Lower leg skin (tissue), 3 donors: Measurements from ENCODE around the gene RAF1.

Source experiments
- CTCF ChIP-seq, 3 donors: fragments of 450-650 bp; IDR thresholded peaks; one replicate each; pipeline ENCODE4 v1.5.1; 2016; ENCODE audit warnings: antibody characterized with exemption in 3 of 3, mild to moderate bottlenecking in 3 of 3, moderate library complexity in 2 of 3
- POLR2A ChIP-seq, 2 donors: fragments of 450-650 bp; IDR thresholded peaks; one replicate each; pipeline ENCODE4 v1.6.1; 2016 to 2017; ENCODE audit warnings: antibody characterized with exemption in 2 of 2, mild to moderate bottlenecking in 1 of 2, moderate library complexity in 1 of 2

GRCh38 chr3:12569836-12570235 lies 94.1 kb downstream of the RAF1 start:
- TF ChIP-seq CTCF (IDR thresholded peaks at IDR 0.05) (no peak), POLR2A (IDR thresholded peaks at IDR 0.05) (no peak)
